OCI-LY7 (cell line): ENCODE data around the gene NDUFC2.

ENCODE experiments used
- EZH2phosphoT487 ChIP-seq: fragments of 200-600 bp; sonication (generic); IDR thresholded peaks from 2 replicates; pipeline ENCODE4 v1.6.1; 2018; ENCODE audit warnings: low read depth, borderline replicate concordance, mild to moderate bottlenecking, mixed run types, antibody characterized with exemption, low read length, moderate library complexity, mixed read lengths
- TF ChIP-seq, protein P1 (sequence below): fragments of 200-600 bp; sonication (generic); conservative IDR thresholded peaks from 2 replicates; pipeline ENCODE4 v1.5.1; 2014; ENCODE audit warnings: mild to moderate bottlenecking, antibody characterized with exemption, low read length, moderate library complexity, mixed read lengths

DNA sequence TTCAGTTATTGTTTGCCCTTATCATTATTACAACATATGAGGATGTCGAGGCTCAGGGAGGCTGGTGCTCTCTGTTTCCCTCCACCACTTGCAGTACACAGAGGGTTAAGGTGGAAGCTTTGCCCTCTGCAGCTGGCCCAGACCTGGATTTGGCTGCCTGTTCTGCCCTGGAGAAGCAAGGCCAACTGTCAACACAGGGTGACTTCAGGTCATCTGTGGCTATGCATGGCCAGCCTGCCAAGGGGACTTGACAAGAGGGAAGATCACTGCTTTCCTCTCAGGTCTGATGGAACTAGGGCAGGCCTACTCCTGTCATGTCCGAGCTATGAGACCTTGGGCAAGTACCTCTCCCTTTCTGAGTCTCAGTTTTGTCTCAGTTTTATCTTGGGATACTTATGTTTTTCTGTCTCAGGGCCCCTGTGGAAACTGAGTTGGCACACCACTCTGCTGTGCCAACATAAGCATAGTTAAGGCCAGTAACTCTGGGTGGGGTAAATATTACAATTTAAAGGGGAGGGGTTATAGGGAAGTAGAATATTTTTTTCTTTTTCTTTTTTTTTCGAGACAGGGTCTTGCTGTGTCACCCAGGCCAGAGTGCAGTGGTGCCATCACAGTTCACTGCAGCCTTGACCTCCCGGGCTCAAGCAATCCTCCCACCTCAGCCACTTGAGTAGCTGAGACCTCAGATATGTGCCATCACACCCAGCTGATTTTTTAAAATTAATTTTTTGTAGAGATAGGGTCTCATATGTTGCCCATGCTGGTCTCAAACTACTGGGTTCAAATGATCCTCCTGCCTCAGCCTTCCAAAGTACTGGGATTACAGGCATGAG is 18.4 kb downstream of the NDUFC2 start:
- TF ChIP-seq, protein P1, sequence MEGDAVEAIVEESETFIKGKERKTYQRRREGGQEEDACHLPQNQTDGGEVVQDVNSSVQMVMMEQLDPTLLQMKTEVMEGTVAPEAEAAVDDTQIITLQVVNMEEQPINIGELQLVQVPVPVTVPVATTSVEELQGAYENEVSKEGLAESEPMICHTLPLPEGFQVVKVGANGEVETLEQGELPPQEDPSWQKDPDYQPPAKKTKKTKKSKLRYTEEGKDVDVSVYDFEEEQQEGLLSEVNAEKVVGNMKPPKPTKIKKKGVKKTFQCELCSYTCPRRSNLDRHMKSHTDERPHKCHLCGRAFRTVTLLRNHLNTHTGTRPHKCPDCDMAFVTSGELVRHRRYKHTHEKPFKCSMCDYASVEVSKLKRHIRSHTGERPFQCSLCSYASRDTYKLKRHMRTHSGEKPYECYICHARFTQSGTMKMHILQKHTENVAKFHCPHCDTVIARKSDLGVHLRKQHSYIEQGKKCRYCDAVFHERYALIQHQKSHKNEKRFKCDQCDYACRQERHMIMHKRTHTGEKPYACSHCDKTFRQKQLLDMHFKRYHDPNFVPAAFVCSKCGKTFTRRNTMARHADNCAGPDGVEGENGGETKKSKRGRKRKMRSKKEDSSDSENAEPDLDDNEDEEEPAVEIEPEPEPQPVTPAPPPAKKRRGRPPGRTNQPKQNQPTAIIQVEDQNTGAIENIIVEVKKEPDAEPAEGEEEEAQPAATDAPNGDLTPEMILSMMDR = no peak
- no peak for TF ChIP-seq EZH2phosphoT487
